HG03060 (cell line): ENCODE data around the gene PRM1.
A peak's percentile ranks its signal among the peaks of the same experiment; 100 is the strongest.

ENCODE experiments used
- ATAC-seq: cut with Tn5 transposase; IDR thresholded peaks from one replicate; pipeline ENCODE4 v1.9.1; 2021; ENCODE audit warnings: low read depth, moderate number of reproducible peaks; ENCODE audit not compliant: unreplicated experiment

PRM1 gene

DNA sequence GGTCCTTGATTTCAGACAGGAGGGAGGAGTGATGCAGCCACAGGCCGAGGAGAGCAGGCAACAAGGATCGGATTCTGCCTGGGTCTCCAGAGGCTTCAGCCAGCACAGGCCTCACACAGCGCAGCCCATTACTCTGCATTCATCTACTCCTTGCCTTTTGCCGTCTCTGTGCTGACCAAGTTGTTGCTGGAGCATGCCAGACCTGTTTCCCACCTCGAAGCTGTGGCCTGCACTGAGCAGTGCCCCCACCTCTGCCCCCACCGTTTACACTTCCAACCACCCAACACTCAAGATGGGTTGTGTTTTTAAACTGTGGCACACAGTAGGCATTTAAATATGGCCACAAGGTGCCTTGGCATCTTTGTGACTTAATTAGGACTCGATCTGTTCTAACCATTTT, 6.2 kb downstream of the PRM1 start:
- ATAC-seq, result no peak

DNA sequence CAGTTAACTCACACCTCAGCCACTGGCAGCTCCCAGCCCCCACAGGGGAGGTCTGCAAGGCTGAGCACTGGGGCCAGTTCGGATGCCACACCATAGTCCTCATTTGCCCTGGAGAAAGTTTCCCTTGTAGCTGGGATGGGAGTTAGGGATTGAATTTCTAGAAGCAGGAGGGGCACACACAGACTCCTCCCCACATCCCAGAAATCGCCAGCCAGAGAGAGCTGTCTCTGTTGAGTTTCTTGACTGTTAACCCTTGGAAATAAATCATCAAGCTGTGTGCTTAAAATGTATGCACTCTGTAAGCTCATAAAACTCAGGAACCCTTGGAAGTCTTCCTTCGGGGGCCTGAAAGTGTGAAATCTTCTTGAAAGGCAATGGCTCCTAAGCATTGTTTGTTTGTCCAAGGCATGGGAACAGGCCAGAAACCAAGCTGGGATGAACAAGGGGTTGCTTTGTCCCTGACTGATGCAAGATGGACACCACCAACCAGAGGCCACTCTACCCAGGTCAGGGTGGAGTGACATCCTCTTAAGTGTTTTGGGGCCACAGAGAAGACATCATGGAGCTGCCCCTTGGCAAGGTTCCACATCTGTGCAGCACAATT, 7.3 kb downstream of the PRM1 start:
- ATAC-seq, result no peak

DNA sequence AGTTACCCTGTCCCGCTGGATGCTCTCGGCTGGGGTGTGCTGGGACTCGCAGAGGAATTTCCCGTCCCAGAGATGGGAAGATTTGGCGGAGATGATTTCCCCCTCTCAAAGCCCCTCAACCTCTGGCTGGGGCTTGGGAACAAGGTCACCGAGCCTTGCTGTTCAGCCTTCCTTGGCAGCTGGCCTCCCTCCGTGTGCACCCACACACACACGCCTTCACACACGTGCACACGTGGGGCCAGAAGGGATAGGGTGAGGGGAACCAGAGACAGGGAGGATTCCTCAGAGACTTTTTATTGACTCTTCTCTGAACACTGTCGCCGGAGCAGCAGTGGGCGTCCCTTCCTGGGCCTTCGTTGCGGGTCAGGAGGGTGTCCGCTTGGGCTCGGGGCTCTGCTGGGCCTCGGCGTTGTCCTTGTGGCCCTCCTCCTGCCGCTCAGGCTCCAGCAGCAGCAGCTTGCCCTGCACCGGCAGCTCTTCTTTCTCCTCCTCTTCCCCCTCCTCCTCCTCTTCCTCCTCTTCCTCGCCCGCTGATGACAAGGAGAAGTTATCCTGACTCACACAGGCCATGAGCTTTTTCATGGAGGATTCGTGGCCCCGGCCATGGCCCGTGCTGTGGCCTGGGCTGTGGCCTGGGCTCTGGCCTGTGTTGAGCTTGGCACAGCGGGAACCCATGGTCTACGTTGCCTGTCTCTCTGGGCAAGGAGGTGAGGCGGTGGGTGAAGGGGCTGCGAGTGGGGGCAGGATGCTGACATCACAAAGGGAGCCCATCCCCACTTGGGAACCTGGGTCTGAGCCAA, 8.0 kb downstream of the PRM1 start, which contains the start of gene PRM3:
Gene PRM3, minus strand, starts transcription at position 709 of the 800 bp plus-strand sequence. Its CDS starts 34 bp downstream, at position 675.
- no peak for ATAC-seq

DNA sequence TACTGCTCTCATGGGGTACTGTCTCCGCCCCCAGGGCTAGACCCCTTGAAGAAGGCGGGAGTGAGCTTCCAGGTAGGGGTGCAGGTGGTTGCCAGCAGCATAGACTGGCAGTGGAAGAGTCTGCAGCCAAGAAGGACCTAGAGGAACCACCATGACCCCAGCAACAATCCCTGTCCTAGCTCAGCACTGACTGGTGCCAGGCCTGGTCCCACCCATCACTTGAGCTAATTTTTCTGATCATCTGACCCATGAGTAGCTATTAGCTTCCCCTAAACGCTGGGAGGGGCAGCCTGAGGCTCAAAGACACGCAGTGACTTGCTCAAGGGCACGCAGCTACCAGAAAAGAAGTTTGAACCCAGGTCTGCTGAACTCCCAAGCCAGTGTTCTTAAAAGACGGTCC, 8.6 kb downstream of the PRM1 start:
- ATAC-seq, result no peak

DNA sequence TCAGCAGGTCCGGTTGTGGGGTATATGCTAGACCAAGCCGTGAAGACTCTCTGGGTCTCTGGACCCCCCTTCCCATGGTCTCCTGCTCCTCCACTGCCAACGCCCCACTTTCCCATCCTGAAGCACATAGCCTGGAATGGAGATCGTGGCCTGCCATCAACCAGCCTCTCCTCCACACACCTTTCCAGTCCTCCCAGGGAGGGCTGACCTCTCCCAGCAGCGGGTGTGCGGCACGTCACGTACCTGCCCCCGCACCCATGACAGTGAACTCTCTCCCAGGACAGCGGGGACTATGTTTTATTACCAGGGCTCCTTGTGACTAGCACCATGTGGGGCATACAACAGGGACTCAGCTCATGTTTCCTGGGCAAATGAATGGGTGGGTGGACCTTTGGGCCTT, 9.5 kb downstream of the PRM1 start:
- no peak for ATAC-seq

DNA sequence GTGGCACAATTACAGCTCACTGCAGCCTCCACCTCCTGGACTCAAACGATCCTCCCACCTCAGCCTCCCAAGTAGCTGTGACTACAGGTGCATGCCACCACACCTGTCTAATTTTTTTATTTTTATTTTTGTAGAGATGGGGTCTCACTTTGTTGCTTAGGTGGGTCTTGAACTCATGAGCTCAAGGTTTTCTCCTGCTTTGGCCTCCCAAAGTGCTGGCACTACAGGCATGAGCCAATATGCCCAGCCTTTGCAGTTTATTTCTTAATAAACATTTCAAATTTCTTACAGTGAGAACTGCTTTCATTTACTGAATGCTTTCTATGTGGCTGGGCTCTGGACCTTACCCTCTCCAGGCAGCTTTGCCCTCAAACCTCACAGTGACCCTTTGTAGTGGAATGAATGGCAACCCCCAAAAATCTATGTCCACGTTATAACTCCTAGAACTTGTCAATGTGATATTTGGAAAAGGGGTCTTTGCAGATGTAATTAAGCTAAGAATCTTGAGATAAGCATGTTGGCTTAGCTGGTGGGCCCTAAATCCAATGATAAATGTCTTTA, 10.4 kb downstream of the PRM1 start:
- no peak for ATAC-seq

DNA sequence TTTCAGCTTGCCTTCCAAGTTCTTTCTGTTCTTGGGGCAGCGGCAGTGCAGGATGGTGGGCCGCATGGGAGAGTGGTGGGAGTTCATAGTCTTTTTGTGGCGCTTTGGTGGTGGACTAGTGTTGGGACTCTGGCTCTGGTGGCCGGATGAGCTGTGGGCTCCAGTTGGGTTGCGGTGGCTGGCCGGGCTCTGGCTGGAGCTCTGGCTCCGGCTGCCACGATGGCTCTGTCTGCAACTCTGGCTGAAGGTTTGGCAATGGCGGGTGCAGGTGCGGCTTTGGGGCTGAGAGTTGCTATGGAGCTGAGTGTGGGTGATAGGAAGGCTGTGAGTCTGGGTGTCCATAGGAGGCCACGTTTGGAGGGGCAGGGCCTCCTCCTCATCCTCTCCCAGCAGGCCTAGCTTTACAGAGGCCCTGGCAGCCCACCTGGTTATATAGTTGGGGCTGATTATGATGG, 12.2 kb downstream of the PRM1 start, which contains the start of gene TNP2:
Gene TNP2, minus strand, starts transcription at position 405 of the 455 bp plus-strand sequence. Its CDS starts 63 bp downstream, at position 342.
- no peak for ATAC-seq

DNA sequence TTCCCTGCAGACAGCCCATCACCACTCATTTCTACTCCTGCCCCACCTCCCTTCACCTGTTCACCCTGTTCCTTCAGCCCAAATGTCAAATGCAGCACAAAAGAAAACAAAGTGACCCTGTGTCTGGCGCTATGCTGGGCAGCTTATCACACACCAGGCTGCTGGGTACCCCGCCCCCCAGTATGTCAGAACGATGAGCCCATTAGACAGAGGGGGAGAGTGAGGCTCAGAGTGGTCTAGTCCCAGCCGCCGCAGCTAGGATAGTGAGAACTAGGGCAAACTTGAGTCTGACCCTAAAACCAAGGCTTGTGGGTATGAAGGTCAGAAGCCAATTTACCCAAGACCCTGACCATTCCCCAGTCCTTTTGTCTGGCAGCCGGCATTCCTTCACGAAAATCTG, 16.0 kb downstream of the PRM1 start:
- ATAC-seq, result no peak

DNA sequence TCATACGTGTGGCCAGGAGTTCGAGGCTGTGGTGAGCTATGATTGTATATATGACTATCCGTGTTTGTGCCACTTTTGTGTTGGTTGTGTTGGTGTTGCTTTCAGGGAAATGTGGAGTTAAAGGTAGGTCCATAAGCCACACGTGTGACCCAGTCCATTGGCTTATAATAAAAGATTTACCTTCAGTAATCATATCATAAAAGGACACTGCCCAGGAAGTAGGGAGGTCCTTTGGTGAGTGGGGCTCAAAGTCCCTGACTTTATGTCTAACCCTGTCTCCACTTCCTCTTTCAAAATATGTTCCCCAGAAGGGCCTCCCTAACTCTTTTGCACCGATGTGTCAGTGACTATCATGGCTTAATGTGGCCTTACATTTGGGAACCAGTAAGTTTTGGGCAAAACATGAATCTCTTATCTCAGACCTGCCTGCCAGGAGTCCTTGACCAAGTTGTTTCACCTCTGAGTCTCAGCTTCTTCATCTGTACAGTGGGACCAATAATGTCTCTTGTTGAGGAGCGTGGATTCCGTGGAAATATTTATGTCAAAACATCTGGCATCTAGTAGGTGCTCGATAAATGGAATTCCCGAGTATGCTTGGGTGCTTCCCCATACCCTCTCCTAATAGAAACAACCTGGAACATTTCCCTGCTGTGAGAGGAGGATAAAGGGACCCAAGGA, 16.8 kb downstream of the PRM1 start:
- no peak for ATAC-seq

DNA sequence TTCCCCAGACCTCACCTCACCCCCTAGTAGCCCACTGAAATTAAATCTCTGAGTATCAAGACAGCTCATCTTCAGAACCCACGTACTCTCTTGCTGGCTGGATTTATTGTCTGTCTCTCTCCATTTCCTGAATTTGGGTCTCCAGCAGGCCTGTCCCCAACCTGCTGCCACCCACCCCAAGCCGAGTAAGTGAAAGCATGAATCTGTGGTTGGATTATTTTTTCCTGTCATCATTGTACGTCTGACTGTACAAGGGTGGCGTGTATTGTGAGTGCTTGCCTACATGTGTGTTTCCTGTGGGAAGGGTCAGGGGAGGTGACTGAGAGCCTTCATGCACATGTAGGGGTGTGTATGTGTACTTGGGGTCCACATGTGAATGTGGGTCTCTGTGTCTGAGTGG, 17.4 kb downstream of the PRM1 start:
- no peak for ATAC-seq

DNA sequence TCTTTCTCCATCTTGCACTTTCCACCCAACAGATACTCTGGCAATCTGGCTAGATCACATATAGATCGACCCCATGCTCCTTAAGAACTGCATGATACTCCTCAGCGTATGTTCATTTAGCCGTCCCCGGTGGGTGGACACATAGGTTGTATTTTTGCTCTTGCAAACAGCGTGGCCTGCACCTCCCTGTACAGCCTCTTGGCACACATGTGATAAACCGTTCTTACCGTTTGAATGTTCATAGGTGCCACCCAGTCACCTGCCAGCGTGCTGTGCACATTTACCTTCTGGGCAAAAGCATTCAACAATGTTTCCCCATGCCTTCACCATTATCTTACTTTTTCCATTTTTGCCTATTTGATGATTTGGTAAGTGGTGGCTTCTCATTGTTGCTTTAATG, 18.2 kb downstream of the PRM1 start:
- no peak for ATAC-seq

DNA sequence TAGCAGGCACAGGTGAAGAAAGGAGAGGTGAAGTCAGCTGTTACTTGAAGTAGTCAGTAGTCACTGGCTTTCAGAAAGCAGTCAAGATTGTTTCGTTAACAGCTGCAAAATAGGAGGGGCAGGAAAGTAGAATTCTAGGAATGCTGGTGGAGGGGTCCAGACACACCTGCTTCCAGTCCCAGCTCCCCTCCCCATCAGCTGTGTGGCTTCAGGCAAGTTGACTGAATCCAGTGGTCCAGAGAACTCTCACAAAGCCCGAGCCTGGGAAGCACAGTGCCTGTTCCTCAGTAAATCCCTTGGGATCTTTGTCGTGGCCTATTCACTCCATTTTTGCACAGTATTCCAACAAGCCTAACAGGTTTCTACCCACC, 20.5 kb downstream of the PRM1 start:
- no peak for ATAC-seq

DNA sequence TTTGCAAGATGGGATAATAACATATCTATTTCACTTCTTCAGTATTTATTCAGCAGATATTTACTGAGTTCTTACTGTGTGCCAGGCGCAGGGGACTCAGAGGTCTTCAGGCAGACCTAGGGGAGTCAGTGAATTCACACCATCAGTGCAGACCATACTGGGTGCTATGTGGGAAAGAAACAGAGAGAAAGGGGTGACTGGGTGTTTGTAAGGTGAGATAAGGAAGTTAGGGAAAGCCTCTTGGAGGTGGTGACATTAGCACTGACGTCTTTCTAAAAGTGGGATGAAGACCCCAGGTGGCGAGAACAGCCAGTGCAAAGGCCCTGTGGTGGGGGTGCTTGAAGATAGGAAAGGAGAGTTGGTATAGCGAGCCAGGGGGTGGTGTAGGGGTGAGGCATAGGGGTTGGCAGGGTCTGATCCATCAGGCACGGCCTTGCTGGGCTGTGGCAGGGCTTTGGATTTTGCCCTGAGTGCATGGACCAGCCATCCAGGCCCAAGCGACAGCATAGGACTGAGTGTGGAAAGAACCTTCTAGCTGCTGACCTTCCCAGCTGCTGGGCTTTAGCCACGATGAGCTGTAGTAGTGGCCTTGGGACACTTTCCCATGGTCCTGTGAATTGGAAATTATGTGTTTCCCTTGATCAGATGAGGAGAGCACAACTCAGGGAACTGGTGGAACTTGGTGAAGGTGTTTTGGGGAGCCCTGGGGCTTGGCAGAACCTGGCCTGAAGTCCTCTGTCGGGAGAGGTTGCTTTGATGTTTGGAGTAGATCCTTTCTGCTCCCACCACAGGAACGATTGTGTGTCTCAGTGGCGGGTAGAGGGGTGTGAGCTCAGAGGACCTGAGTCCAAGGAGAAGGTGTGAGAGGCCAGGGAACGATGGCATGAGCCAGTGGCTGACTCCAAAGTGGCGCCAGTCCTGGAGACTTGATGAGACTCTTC, 21.2 kb downstream of the PRM1 start:
- no peak for ATAC-seq

DNA sequence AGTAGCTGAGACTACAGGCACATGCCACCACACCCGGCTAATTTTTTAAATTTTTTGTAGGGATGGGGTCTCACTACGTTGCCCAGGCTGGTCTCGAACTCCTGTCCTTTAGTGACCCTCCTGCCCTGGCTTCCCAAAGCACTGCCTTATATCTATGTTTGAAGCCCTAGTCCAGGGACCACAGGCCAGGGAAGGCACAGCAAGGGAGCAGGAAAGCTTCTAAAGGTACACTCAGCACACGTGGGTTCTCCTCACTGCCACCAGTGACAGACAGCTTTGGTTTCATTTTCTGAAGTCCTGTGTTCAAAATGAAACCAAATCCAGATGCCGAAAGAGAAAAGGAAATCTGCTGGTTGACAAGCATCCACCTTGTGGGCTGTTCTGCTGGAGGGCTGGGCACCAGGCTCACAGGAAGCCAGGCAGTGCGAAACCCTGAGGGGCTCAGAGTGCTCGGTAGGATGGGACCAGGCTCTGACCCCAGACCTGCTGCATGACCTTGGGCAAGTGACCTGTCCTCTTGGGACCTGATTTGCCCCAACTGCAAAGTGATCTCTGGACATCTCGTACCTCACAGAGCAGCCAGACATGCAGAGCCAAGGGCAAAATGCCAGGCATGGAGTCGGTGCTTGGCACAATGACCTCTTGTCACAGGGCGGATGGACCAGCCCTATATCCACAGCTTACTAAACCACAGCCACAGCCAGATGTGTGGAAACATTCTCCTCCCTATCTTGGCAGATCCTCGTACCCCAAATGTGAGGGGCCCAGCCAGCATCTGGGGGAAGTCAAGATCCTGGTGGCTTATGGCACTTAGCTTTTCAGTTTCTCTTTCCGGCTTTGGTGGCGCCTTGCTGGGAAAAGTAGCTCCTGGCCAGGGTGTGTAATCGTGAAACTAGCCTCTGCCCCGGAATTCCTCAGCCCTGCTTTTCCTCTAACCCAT, 22.3 kb downstream of the PRM1 start:
- no peak for ATAC-seq

DNA sequence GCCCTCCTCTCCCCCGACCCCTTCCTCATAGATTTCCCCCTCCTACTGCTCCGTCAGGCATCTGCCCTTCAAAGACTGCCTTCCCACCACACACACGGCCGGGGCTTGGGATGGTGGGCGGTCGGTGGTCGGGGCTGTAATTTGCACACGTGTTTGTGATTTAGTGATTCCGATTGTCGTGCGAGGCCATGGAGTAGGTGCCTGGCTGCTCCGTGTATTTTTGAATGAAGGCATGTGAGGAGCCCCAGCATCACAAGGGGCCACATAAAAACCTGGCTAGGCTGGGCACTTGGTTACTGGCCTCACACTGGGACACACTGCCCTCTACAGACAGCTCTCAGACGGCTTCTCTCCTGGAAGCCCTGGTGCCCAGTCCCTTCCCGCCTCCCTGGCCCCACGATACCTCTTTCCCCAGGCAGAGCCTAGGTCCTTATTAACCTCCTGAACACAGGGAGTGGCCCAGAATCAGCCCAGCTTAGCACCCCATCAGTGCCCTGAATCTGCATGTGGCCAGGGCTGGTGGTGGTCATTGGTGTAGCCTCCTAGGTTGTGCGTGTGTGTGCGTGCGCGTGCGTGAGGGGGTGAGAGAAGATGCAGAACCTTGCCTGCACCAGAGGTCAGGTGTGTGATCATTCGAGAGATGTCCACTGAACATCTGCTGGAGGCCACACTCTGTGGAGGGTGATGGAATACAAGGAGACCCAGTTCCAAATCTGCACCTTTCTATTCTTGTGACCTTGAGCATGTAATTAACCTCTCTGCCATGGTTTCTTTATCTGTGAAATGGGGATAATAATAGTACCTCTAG, 23.8 kb downstream of the PRM1 start:
- no peak for ATAC-seq

DNA sequence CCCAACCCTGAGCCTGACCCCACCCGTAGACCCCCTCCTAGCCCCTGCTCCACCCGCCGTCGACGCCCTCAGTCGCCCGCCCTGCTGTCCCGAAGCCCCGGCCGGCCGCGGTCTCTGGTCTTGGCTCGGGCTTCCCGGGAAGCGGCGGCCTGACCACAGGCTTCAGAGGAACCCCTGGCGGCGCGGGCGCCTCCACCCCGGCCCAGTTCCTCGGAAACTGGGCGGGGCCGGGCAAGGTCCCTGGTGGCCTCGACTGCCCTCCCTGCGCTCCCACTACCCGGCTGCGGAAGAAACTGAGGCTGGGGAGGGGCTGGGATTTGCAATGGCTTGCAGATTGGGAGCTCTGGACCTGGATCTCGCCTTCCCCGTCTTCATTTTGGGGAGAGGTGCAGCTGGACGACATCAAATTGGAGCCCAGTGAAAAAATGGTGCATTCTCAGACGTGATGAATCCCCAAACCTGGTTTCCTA, 24.4 kb downstream of the PRM1 start:
- no peak for ATAC-seq

DNA sequence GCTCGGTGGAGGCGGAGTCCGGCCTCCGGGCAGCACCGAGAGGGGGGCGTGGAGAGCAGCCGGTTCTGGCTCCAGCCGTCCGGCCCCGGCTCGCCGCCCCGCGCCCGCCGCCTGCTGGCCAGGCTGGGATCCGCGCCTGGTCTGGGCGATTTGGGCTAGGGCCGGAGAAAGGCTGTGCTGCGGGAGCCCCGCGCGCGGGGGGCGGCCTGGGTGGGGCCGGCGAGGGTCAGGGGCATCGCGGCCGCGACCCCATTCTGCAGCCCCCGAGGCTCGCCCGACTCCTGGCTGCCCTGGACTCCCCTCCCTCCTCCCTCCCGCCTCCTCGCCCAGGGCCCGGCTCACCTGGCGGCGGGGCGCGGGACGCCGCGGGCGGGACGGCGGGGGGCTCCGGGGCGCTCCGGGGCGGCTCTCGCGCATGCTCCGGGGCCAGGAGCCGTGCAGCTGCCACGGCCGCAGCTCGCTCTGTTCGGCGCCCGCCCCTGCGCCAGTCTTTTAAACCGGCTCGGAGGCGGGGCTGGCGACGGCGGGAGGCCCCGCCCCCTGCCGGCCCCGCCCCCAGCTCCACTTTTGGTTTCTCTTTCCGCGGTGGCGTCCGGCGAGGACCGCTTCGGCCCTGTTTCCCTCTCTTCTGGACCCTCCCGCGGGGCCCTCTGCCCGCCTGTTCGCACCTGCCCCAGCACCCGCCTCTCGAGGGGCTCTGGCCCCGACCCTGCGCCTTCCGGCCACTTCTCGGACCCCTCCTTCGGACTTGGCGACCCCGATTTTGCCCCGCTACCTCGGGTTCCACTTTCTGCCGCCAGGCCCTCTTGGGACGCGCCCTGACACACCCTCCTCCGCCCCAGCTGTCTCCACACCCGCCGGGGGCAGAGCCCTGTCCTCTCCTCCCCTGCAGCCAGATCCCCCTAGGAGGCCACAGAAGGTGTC, 25.1 kb downstream of the PRM1 start, which contains the start of gene SOCS1:
Gene SOCS1, minus strand, starts transcription at position 468 of the 924 bp plus-strand sequence. CDS start 726 bp downstream, outside the sequence.
- peak; percentile 24 for ATAC-seq
